Spinal cord (tissue), 10 donors: ENCODE data around the gene USPL1. TPM values are rescaled to one million over a fixed set of nuclear protein-coding genes. Genes with fewer than 3 reads are reported as not detected.

Experiments
- DNase-seq, 6 donors: peaks; one replicate each; pipeline versions ENCODE4 v3.0.0 to v3.0.0-alpha.2; 2013 to 2015; ENCODE audit warnings: low spot score in 6 of 6, low read depth in 4 of 6
- H3K27ac ChIP-seq: one replicate; pipeline ENCODE4 v1.5.1; 2013; ENCODE audit warnings: low read depth, low read length, control low read depth
- H3K27me3 ChIP-seq: one replicate; pipeline ENCODE4 v1.6.1; 2013; ENCODE audit warnings: low read length; ENCODE audit not compliant: control insufficient read depth, insufficient read depth
- H3K36me3 ChIP-seq: one replicate; pipeline ENCODE4 v1.6.1; 2013; ENCODE audit warnings: low read length; ENCODE audit not compliant: control insufficient read depth, insufficient read depth
- H3K4me1 ChIP-seq: one replicate; pipeline ENCODE4 v1.6.1; 2013; ENCODE audit warnings: low read length; ENCODE audit not compliant: control insufficient read depth, insufficient read depth
- H3K4me3 ChIP-seq: one replicate; pipeline ENCODE4 v1.5.1; 2013; ENCODE audit warnings: low read depth, low read length, control low read depth
- H3K9me3 ChIP-seq: one replicate; pipeline ENCODE4 v1.6.1; 2013; ENCODE audit warnings: low read length; ENCODE audit not compliant: control insufficient read depth, insufficient read depth
- WGBS: methylation state at CpG from one replicate; pipeline ENCODE4 v1.1.5; 2013; ENCODE audit warnings: missing lambda C conversion rate; ENCODE audit not compliant: insufficient coverage; 5-methylcytosine and 5-hydroxymethylcytosine counted together
- polyA plus RNA-seq, 2 donors: library from polyadenylated mRNA; unstranded; fragments of 120-200 nt; gene quantifications; one replicate each; pipeline ENCODE4 v1.2.1, GENCODE V29; 2013; ENCODE audit not compliant: insufficient read length in 2 of 2
- total RNA-seq, 2 donors: library from RNA; depleted of rRNA in 1 of 2; stranded (reverse); fragments of 120-200 nt in 1 of 2; fragments of >200 nt in 1 of 2; gene quantifications; one replicate each; pipeline versions ENCODE4 v1.2.3 to v1.2.4, GENCODE V29; 2013 to 2014
- donor health status: healthy.

The USPL1 gene
- total and polyA plus RNA-seq, 4 donors, result 19.7 to 31.1 (median 22.5) TPM

- no CpG with 5 or more reads among the region's 5 CpGs for WGBS
- Histone ChIP-seq H3K27me3 (no peaks in the 10 kb centered on the region), H3K27ac (no peak overlapping the region), H3K4me3 (no peak overlapping the region), H3K4me1 (peaks cover 5% of the 10 kb centered on the region), H3K36me3 (no peaks in the 10 kb centered on the region), H3K9me3 (no peaks in the 10 kb centered on the region)
- peak in 1 of 6 donors; percentile 64 for DNase-seq
Observed at GRCh38 chr13:30608364-30608763, 9.4 kb upstream of the USPL1 start.

DNA sequence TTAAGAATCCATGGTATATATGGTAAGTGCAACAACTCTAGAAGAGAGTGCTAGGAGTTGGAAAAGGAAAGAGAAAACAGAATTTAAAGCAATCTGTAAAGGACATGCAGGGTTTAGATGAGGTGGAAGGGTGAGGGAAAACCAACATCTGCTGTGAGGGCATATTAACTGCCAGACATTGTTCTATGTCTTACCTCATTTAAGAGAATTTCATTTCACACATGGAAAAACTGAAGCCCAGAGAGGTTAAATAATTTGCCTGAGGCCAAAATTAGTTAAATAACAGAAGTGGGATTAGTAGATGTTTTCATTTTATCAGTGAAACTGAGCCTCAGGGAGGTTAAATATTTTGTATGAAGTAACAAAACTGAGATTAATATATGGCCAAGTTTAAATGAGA lies 7.4 kb upstream of the USPL1 start:
- H3K4me3 ChIP-seq, result no peak overlapping the region
- no peaks in the 10 kb centered on the region for H3K36me3 ChIP-seq
- DNase-seq, result no peak
- H3K27me3 ChIP-seq, result no peaks in the 10 kb centered on the region
- no peaks in the 10 kb centered on the region for H3K9me3 ChIP-seq
- H3K4me1 ChIP-seq, result peaks cover 5% of the 10 kb centered on the region
- H3K27ac ChIP-seq, result no peak overlapping the region

DNA sequence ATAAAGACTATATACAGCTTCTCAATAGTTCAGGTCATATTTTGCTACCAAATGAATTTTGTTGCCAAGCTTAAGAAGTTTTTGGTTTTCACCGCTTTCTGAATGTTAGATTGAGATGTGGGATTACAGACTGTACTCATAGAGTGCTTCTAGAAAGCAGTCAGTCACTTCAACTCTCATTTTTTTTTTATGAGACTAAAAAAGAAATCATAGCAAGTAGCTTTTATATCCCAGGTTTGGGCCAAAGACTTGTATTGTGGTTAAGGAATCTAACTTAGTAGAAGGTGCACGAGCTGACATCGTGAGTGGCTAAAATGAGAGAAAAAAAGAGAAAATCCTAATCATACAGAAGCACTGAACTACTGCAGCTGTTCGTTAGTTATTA lies 2.2 kb upstream of the USPL1 start:
- H3K27ac ChIP-seq, result peak overlapping the region; percentile 100
- no CpG with 5 or more reads among the region's 4 CpGs for WGBS
- DNase-seq, result peak in 2 of 6 donors; percentile 21 to 29

DNA sequence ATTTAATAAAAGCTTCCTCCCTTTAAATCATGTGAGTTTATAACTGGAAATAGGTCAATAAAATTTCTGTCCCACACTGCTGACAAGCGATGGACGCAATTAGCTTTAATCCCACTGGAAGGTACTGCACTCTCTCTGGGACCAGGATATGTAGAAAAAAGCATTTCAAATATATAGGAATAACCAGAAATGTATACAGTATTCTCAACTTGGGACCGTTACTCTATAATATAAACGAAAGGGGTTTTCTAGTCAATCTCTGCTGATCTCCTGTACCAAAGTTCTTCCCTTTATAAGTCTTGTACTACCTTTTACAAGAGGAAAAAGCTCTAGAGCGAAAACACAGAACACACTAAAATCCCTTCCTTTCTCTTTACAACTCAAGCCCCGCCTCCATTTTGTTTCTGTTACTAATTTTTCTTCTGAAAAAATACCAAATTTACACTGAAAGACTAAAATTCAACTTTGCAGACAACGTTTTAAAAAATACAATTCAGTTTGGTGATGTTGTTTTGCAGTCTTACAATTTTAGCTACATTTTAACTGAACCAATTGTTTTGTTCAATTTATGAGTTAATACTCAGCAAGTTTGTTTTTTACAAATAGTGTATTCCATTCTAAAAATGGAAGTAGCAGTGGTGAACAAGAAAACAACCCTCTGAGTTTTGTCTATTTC lies 1.7 kb upstream of the USPL1 start:
- H3K27ac ChIP-seq, result peak overlapping the region; percentile 100
- H3K4me3 ChIP-seq, result peak overlapping the region; percentile 79
- H3K4me1 ChIP-seq, result no peaks in the 10 kb centered on the region
- H3K9me3 ChIP-seq, result no peaks in the 10 kb centered on the region
- no peaks in the 10 kb centered on the region for H3K27me3 ChIP-seq
- no CpG with 5 or more reads among the region's 7 CpGs for WGBS
- no peaks in the 10 kb centered on the region for H3K36me3 ChIP-seq
- peak in 3 of 6 donors; percentile 35 to 64 (median 64) for DNase-seq

More for the DNA sequence above, 2.2 kb upstream of the USPL1 start:
- Histone ChIP-seq H3K27me3 (no peaks in the 10 kb centered on the region), H3K9me3 (no peaks in the 10 kb centered on the region), H3K36me3 (no peaks in the 10 kb centered on the region), H3K4me3 (peak overlapping the region; percentile 79), H3K4me1 (no peaks in the 10 kb centered on the region)

DNA sequence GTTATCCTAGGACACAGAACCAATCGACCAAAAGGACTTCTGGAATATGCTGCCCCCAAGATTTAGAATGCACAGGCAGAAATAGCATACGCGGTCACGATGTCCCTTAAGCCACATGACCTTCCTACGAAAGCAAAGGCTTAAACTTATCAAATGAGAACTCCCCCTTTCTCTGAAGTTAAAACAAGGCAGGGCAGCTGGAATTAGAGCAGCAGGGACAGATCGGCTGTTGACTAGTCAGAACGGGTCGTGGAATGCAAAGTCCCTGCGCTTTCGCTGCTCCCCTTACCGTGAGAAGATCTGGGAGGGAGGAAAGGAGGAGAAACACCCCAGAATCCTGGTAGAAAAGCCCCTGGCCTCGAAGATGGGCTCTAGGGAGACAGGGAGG lies 799 bp upstream of the USPL1 start:
- DNase-seq, result peak; percentile 59 to 95 (median 86)
- WGBS, result 0% methylated on average over 7 of the region's 12 CpGs

GRCh38 chr13:30618186-30618929 lies 638 bp downstream of the USPL1 start:
- H3K4me3 ChIP-seq, result peak overlapping the region; percentile 79
- no peaks in the 10 kb centered on the region for H3K4me1 ChIP-seq
- H3K27ac ChIP-seq, result peak overlapping the region; percentile 84
- DNase-seq, result peak in 2 of 6 donors; percentile 17 to 31
- no peaks in the 10 kb centered on the region for H3K36me3 ChIP-seq
- H3K9me3 ChIP-seq, result no peaks in the 10 kb centered on the region
- H3K27me3 ChIP-seq, result no peaks in the 10 kb centered on the region
- under 1% methylated on average over 21 of the region's 21 CpGs for WGBS

More for the DNA sequence above, 799 bp upstream of the USPL1 start:
- Histone ChIP-seq H3K36me3 (no peaks in the 10 kb centered on the region), H3K27me3 (no peaks in the 10 kb centered on the region), H3K4me3 (peak overlapping the region; percentile 79), H3K4me1 (no peaks in the 10 kb centered on the region), H3K27ac (peak overlapping the region; percentile 100), H3K9me3 (no peaks in the 10 kb centered on the region)

GRCh38 chr13:30618930-30619279 lies 1.2 kb downstream of the USPL1 start:
- Histone ChIP-seq H3K4me1 (no peaks in the 10 kb centered on the region), H3K9me3 (no peaks in the 10 kb centered on the region), H3K36me3 (no peaks in the 10 kb centered on the region), H3K27ac (no peak overlapping the region), H3K4me3 (peak overlapping the region; percentile 79), H3K27me3 (no peaks in the 10 kb centered on the region)
- DNase-seq, result no peak
- WGBS, result 29% methylated on average over 2 of the region's 3 CpGs

GRCh38 chr13:30619731-30620130 lies 2.0 kb downstream of the USPL1 start:
- 94% methylated on average over 2 of the region's 5 CpGs for WGBS

GRCh38 chr13:30620941-30621340 lies 3.2 kb downstream of the USPL1 start:
- WGBS, result 79% methylated on average over 2 of the region's 3 CpGs

More at GRCh38 chr13:30619731-30620130, 2.0 kb downstream of the USPL1 start:
- Histone ChIP-seq H3K4me1 (no peaks in the 10 kb centered on the region), H3K36me3 (peaks cover 5% of the 10 kb centered on the region), H3K27ac (no peak overlapping the region), H3K9me3 (no peaks in the 10 kb centered on the region), H3K4me3 (no peak overlapping the region), H3K27me3 (no peaks in the 10 kb centered on the region)
- DNase-seq, result no peak

DNA sequence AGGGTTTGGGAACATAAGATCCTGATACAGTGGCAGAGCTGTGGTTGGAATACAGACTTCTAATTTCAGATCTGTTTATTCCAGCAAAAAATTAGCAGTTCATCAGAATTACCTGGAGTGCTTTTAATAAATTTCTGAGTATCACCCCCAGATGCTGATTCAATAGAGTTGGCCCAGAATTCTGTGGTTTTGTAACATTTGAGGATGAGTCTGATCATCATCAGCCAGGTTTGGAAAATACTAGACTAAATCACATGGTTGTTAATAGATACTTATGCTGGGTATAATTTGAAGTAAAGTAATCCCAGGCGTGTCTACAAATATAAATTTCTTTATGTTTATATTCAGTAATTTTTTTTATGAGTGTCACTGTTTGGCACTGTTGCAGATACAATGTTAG lies 4.8 kb downstream of the USPL1 start:
- Histone ChIP-seq H3K36me3 (peaks cover 9% of the 10 kb centered on the region), H3K9me3 (no peaks in the 10 kb centered on the region), H3K27me3 (no peaks in the 10 kb centered on the region), H3K27ac (no peak overlapping the region), H3K4me3 (no peak overlapping the region), H3K4me1 (no peaks in the 10 kb centered on the region)
- DNase-seq, result no peak
- no CpG with 5 or more reads among the region's 1 CpG for WGBS

More at GRCh38 chr13:30620941-30621340, 3.2 kb downstream of the USPL1 start:
- Histone ChIP-seq H3K27me3 (no peaks in the 10 kb centered on the region), H3K27ac (no peak overlapping the region), H3K4me3 (no peak overlapping the region), H3K36me3 (peaks cover 9% of the 10 kb centered on the region), H3K9me3 (no peaks in the 10 kb centered on the region), H3K4me1 (no peaks in the 10 kb centered on the region)
- no peak for DNase-seq
